ENCODE results near the gene ORMDL1.
A peak's percentile ranks its signal among the peaks of the same experiment; 100 is the strongest.

The ORMDL1 gene

GRCh38 chr2:189772212-189772611, 11.9 kb downstream of the ORMDL1 start:
- no peaks in the 10 kb centered on the region for H4K20me1 ChIP-seq (ENCODE audit: insufficient read depth, low read length)
- ATAC-seq (ENCODE audit: insufficient read depth, low read depth) (no peak), DNase-seq (no peak)
- H3K27me3 ChIP-seq (ENCODE audit: insufficient read depth, low read length, poor library complexity), result no peaks in the 10 kb centered on the region
- no peak overlapping the region for H3K27ac ChIP-seq (ENCODE audit: low read length)
- no peak for TF ChIP-seq EZH2 (IDR thresholded peaks at IDR 0.05; ENCODE audit: borderline replicate concordance, low read depth, low read length, severe bottlenecking)
- TF ChIP-seq CTCF (IDR thresholded peaks at IDR 0.05; ENCODE audit: borderline replicate concordance, extremely low read depth, low read length, poor library complexity, severe bottlenecking), result no peak
- H3K9ac ChIP-seq (ENCODE audit: low read depth, low read length), result no peak overlapping the region
- H3K79me2 ChIP-seq (ENCODE audit: insufficient read depth, low read length), result peaks cover 10% of the 10 kb centered on the region
- no peak overlapping the region for H3K4me2 ChIP-seq (ENCODE audit: insufficient read depth, low read length)
- no peak overlapping the region for H3K4me3 ChIP-seq (ENCODE audit: low read depth in 1 of 2, low read length in 2 of 2)
- no peaks in the 10 kb centered on the region for H3K9me3 ChIP-seq (ENCODE audit: insufficient read depth, low read length, severe bottlenecking)
- H2AFZ ChIP-seq (ENCODE audit: low read depth, low read length), result no peak overlapping the region
- no peaks in the 10 kb centered on the region for H3K4me1 ChIP-seq (ENCODE audit: insufficient read depth, low read length)
- peaks cover 85% of the 10 kb centered on the region for H3K36me3 ChIP-seq (ENCODE audit: insufficient read depth, low read length)

GRCh38 chr2:189770590-189771322, 13.4 kb downstream of the ORMDL1 start:
- H3K27ac ChIP-seq (ENCODE audit: low read length), result no peak overlapping the region
- no peaks in the 10 kb centered on the region for H4K20me1 ChIP-seq (ENCODE audit: insufficient read depth, low read length)
- no peaks in the 10 kb centered on the region for H3K4me1 ChIP-seq (ENCODE audit: insufficient read depth, low read length)
- no peak overlapping the region for H3K4me2 ChIP-seq (ENCODE audit: insufficient read depth, low read length)
- H2AFZ ChIP-seq (ENCODE audit: low read depth, low read length), result no peak overlapping the region
- no peaks in the 10 kb centered on the region for H3K27me3 ChIP-seq (ENCODE audit: insufficient read depth, low read length, poor library complexity)
- TF ChIP-seq CTCF (IDR thresholded peaks at IDR 0.05; ENCODE audit: borderline replicate concordance, extremely low read depth, low read length, poor library complexity, severe bottlenecking) (no peak), EZH2 (IDR thresholded peaks at IDR 0.05; ENCODE audit: borderline replicate concordance, low read depth, low read length, severe bottlenecking) (no peak)
- DNase-seq (no peak), ATAC-seq (ENCODE audit: insufficient read depth, low read depth) (no peak)
- peaks cover 78% of the 10 kb centered on the region for H3K36me3 ChIP-seq (ENCODE audit: insufficient read depth, low read length)
- H3K79me2 ChIP-seq (ENCODE audit: insufficient read depth, low read length), result peaks cover 3% of the 10 kb centered on the region; the same call in 1 of the 2 replicates
- H3K9me3 ChIP-seq (ENCODE audit: insufficient read depth, low read length, severe bottlenecking), result no peaks in the 10 kb centered on the region
- H3K4me3 ChIP-seq (ENCODE audit: low read depth in 1 of 2, low read length in 2 of 2), result no peak overlapping the region
- H3K9ac ChIP-seq (ENCODE audit: low read depth, low read length), result no peak overlapping the region

DNA sequence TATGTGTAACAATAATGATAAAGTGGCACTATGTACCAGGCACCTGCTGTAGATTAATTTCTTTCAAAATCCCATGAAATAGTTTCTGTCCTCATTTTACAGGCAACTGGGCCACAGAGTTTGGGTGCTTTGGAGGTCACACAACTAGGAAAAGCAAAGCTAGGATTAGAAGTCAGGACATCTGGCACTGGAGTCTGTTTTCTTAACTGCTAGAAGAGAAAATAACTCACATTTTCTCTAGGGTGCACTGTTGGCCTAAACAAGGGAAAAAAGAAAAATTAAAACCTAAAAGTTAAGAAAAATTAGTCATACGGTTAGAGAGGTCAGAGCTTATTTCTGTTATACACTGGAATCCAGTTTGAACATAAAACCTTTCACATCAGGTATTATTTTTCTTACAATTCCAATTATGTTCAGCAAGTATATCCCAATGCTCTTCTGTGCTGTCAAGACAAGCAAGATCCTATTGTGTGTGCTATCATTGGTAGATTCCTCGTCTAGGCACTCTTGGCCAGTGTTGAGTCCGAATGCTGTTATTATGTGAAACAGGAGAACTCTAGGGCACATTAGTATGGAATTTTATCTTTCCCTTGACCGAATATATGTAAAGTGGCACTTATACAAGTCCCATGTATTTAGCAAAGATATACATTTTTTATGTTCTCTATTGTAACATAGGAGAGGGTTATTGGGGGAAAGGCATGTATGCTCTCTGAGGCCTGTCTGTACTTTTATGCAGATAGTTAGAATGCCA, 20.1 kb downstream of the ORMDL1 start:
- peak overlapping the region in 1 of 2 experiments; percentile 70; a peak in 3 of 4 replicates for H3K4me3 ChIP-seq (ENCODE audit: low read depth in 1 of 2, low read length in 2 of 2)
- peaks cover 22% of the 10 kb centered on the region; the same call in 1 of the 2 replicates for H3K36me3 ChIP-seq (ENCODE audit: insufficient read depth, low read length)
- no peaks in the 10 kb centered on the region for H3K27me3 ChIP-seq (ENCODE audit: insufficient read depth, low read length, poor library complexity)
- no peaks in the 10 kb centered on the region for H3K9me3 ChIP-seq (ENCODE audit: insufficient read depth, low read length, severe bottlenecking)
- peak overlapping the region; percentile 93 for H2AFZ ChIP-seq (ENCODE audit: low read depth, low read length)
- peaks cover 24% of the 10 kb centered on the region for H3K4me1 ChIP-seq (ENCODE audit: insufficient read depth, low read length)
- DNase-seq, result no peak
- peaks cover 21% of the 10 kb centered on the region for H3K79me2 ChIP-seq (ENCODE audit: insufficient read depth, low read length)
- H3K4me2 ChIP-seq (ENCODE audit: insufficient read depth, low read length), result peak overlapping the region; percentile 69
- H4K20me1 ChIP-seq (ENCODE audit: insufficient read depth, low read length), result no peaks in the 10 kb centered on the region
- H3K27ac ChIP-seq (ENCODE audit: low read length), result peak overlapping the region; percentile 90
- TF ChIP-seq CTCF (IDR thresholded peaks at IDR 0.05; ENCODE audit: borderline replicate concordance, extremely low read depth, low read length, poor library complexity, severe bottlenecking), result peak; percentile 39
- no peak for TF ChIP-seq EZH2 (IDR thresholded peaks at IDR 0.05; ENCODE audit: borderline replicate concordance, low read depth, low read length, severe bottlenecking)
- H3K9ac ChIP-seq (ENCODE audit: low read depth, low read length), result peak overlapping the region; percentile 75
- ATAC-seq (ENCODE audit: insufficient read depth, low read depth), result no peak
